K562 (cell line): Measurements from ENCODE around the gene DLX3. TPM values are rescaled to one million over a fixed set of nuclear protein-coding genes. Genes with fewer than 3 reads are reported as not detected.

ENCODE experiments used
- FOXP4 ChIP-seq: sonication (generic); formaldehyde crosslinking; IDR thresholded peaks from 2 replicates; pipeline ENCODE4 v1.8.0; 2022; ENCODE audit warnings: mild to moderate bottlenecking, missing genetic modification reagents, borderline replicate concordance
- REST ChIP-seq, 2 experiments: fragments of 450-650 bp; formaldehyde crosslinking in 1 of 2; IDR thresholded peaks; 2 replicates each; pipeline versions ENCODE4 v1.4.0 to v1.6.1; 2014 to 2020; ENCODE audit warnings: mild to moderate bottlenecking in 2 of 2, borderline replicate concordance in 1 of 2, low read depth in 1 of 2
- polyA plus RNA-seq, 8 experiments: library from polyadenylated mRNA; depleted of rRNA in 4 of 8; stranded (reverse) in 5 of 8; unstranded in 3 of 8; fragments of >200 nt; fragmentation: Nextera tagmentation in 2 of 8; fragmentation: Illumina TruSeq in 1 of 8; extraction: Ambion mirVana in 2 of 8; extraction: Trizol in 1 of 8; gene quantifications; 2 replicates each; pipeline versions ENCODE4 v1.2.1 to v1.2.3, GENCODE V29; 2011 to 2014; ENCODE audit warnings: inconsistent platforms in 1 of 8, missing spikeins in 1 of 8
- total RNA-seq, 7 experiments: library from RNA; depleted of rRNA in 6 of 7; stranded (reverse); fragments of >200 nt in 6 of 7; fragmentation: Illumina TruSeq in 2 of 7; extraction: Trizol in 2 of 7; gene quantifications; 2 replicates each; pipeline versions ENCODE4 v1.2.1 to v1.2.3, GENCODE V29; 2011 to 2021; ENCODE audit warnings: low replicate concordance in 1 of 7

DLX3 gene
- total and polyA plus RNA-seq, 9 of the 15 experiments (the other 6 are each of a cell fraction or from before 2014, with no cell fraction given) = not detected

- no peak for TF ChIP-seq REST (IDR thresholded peaks at IDR 0.05; ENCODE audit: borderline replicate concordance)
- peak; percentile 33; the same call in 1 of the 2 replicates for TF ChIP-seq REST (CRISPR knock-in tag; IDR thresholded peaks at IDR 0.05; ENCODE audit: low read depth)
- no peak for TF ChIP-seq FOXP4 (CRISPR knock-in tag)
Measured at GRCh38 chr17:49968405-49969133, 26.5 kb downstream of the DLX3 start (continued).
